Heart left ventricle (tissue), 16 donors: Measurements from ENCODE around the gene F8. TPM values are rescaled to one million over a fixed set of nuclear protein-coding genes. Genes with fewer than 3 reads are reported as not detected.
A peak's percentile ranks its signal among the peaks of the same experiment; 100 is the strongest.
"Not testable (repeated sequence)": the region's sequence is repeated elsewhere in the genome, so short reads cannot be mapped to it uniquely, and the experiment has no call there.

Source experiments
- ATAC-seq, 4 donors: fragments of 200-7000 bp; cut with Tn5 transposase; one replicate each; pipeline ENCODE4 v1.9.1; 2020 to 2022; ENCODE audit warnings: moderate library complexity in 4 of 4, mild to moderate bottlenecking in 3 of 4, moderate number of reproducible peaks in 1 of 4
- DNase-seq, 5 donors: peaks; one replicate each; pipeline ENCODE4 v3.0.0-alpha.2; 2020
- H3K27ac ChIP-seq, 12 donors: fragments of 200-600 bp; sonication (generic) in 4 of 12; one replicate each; pipeline versions ENCODE4 v1.5.0 to v1.8.0; 2016 to 2022; ENCODE audit warnings: mild to moderate bottlenecking in 2 of 12
- H3K27me3 ChIP-seq, 9 donors: fragments of 200-600 bp; sonication (generic) in 2 of 9; one replicate each; pipeline versions ENCODE4 v1.5.1 to v1.8.0; 2016 to 2022; ENCODE audit warnings: mild to moderate bottlenecking in 3 of 9
- H3K36me3 ChIP-seq, 9 donors: fragments of 200-600 bp; sonication (generic) in 2 of 9; one replicate each; pipeline versions ENCODE4 v1.5.0 to v1.8.0; 2018 to 2022; ENCODE audit warnings: mild to moderate bottlenecking in 2 of 9
- H3K4me1 ChIP-seq, 12 donors: fragments of 200-600 bp; sonication (generic) in 4 of 12; one replicate each; pipeline versions ENCODE4 v1.5.0 to v1.8.0; 2016 to 2022; ENCODE audit warnings: mild to moderate bottlenecking in 3 of 12
- H3K4me3 ChIP-seq, 12 donors: fragments of 200-600 bp; sonication (generic) in 4 of 12; one replicate each; pipeline versions ENCODE4 v1.5.0 to v1.8.0; 2017 to 2022; ENCODE audit warnings: mild to moderate bottlenecking in 9 of 12, moderate library complexity in 4 of 12
- H3K9me3 ChIP-seq, 12 donors: fragments of 200-600 bp; sonication (generic) in 4 of 12; one replicate each; pipeline versions ENCODE4 v1.5.0 to v1.8.0; 2016 to 2022; ENCODE audit warnings: mild to moderate bottlenecking in 1 of 12
- POLR2A ChIP-seq, 2 donors: fragments of 450-650 bp; IDR thresholded peaks; one replicate each; pipeline ENCODE4 v1.6.1; 2017; ENCODE audit warnings: antibody characterized with exemption in 2 of 2, mild to moderate bottlenecking in 2 of 2, moderate library complexity in 2 of 2
- WGBS, 4 donors: extraction: QIAGEN DNeasy Blood & Tissue Kit in 2 of 4; methylation state at CpG; one replicate each; pipeline versions ENCODE4 v1.1.5 to v1.1.7; 2013 to 2018; 5-methylcytosine and 5-hydroxymethylcytosine counted together
- intact Hi-C, 10 donors: fragments of 100-400 bp; cut with DNase I; formaldehyde crosslinking; loops; one replicate each; pipeline versions ENCODE4 v1.11.1 to v1.14.2; 2022
- polyA plus RNA-seq, 2 donors: library from polyadenylated mRNA; stranded (reverse); fragments of 200-250 nt; gene quantifications; one replicate each; pipeline ENCODE4 v1.2.3, GENCODE V29; 2013
- total RNA-seq, 9 donors: library from RNA; depleted of rRNA in 2 of 9; stranded (reverse); fragments of >200 nt in 2 of 9; fragmentation: NEBNext Ultra II Directional in 3 of 9; extraction: Animal tissue kit (Norgen Biotek cat#: 25700) in 3 of 9; gene quantifications; one replicate each; pipeline versions ENCODE4 v1.1.0 to v1.2.4, GENCODE V29; 2016 to 2023
- TF ChIP-seq, protein P1 (sequence below), 12 donors: fragments of 200-600 bp; sonication (generic) in 4 of 12; IDR thresholded peaks; one replicate each; pipeline versions ENCODE4 v1.5.0 to v1.8.0; 2018 to 2022; ENCODE audit warnings: antibody characterized with exemption in 12 of 12, mild to moderate bottlenecking in 5 of 12
- donor health status: ischemic (EF 13 %, LVEDD 7.1; RV severe dilation, severe dysfunction).
- donor health status: healthy with polysubstance abuse.
- donor health status: DM: no; HTN: yes; CAD: no.
- donor health status: DM: no; HTN: no; CAD: no.
- donor health status: ischemic (EF 25% LVEDD 6.9; RV normal size, moderate dysfunction).
- donor health status: ischemic (EF 25% LVEDD 5.7; RV mildly dilated, moderate dysfunction).
- donor health status: healthy.
- donor health status: DM: yes; HTN: yes; CAD: no.
- donor health status: ischemic (EF 35%, LVEDD 5.7; RV mildly dilated, moderate dysfunction).
- donor health status: nonischemic (EF 11% LVEDD 7.7; RV severe dilation, severe dysfunction).
- donor health status: DM: yes; HTN: yes; CAD: no.
- donor health status: PGD.
- donor health status: ischemic (EF 29% LVEDD 5.4; RV normal size, mild dysfunction).
- donor health status: nonischemic (EF 23%, LVEDD 6.1; RV moderate dilation, normal function).

Gene F8
- total and polyA plus RNA-seq, 11 donors = 26.9 to 75.1 (median 44.3) TPM

DNA sequence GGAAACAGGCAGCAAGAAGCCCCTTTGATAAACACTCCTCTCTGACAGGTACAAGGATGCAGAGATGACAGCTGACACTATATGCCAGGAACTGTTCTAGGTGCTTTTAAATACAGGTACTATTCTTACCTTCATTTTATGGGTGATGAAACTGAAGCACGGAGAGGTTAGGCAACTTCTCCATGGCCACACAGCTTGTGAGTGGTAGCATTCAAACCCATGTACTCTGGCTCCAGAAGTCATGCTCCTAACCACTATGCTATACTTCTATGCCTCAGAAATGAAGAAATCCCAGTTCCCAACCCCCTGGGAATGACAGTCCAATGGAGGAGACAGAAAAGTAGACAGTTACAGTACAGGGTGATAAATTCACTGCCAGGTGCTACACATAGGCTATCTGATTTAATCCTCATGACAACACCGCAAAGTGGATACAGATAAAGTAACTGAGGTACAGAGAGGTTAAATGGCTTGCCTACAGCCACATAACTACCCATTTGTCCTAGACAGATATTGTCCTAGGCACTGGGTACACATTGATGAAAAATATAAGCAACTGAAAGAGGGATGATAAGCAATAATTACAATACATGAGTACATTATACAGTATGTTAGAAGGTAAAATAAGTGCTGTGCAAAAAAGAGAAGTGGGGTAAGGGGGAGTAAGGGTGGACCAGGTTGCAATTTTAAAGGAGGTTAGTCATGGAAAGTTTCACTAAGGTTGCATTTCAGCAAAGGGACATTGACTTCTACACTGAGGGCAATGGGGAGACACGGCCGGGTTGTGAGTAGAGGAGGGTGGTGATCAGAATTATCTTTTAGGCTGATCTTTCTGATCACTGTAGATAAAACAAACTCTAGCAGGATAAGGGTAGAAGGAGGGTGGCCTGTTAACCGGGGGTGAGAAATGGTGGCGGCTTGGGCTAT is 1.6 kb upstream of the F8 start:
- no peaks in the 10 kb centered on the region for H3K27me3 ChIP-seq
- DNase-seq = no peak
- no peaks in the 10 kb centered on the region for H3K36me3 ChIP-seq
- H3K4me1 ChIP-seq = peaks cover 0 to 15% (median 1%) of the 10 kb centered on the region in 12 donors
- no peaks in the 10 kb centered on the region for H3K9me3 ChIP-seq
- TF ChIP-seq, protein P1, sequence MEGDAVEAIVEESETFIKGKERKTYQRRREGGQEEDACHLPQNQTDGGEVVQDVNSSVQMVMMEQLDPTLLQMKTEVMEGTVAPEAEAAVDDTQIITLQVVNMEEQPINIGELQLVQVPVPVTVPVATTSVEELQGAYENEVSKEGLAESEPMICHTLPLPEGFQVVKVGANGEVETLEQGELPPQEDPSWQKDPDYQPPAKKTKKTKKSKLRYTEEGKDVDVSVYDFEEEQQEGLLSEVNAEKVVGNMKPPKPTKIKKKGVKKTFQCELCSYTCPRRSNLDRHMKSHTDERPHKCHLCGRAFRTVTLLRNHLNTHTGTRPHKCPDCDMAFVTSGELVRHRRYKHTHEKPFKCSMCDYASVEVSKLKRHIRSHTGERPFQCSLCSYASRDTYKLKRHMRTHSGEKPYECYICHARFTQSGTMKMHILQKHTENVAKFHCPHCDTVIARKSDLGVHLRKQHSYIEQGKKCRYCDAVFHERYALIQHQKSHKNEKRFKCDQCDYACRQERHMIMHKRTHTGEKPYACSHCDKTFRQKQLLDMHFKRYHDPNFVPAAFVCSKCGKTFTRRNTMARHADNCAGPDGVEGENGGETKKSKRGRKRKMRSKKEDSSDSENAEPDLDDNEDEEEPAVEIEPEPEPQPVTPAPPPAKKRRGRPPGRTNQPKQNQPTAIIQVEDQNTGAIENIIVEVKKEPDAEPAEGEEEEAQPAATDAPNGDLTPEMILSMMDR (IDR thresholded peaks at IDR 0.05) = no peak
- no peak for TF ChIP-seq POLR2A (IDR thresholded peaks at IDR 0.05)
- intact Hi-C loops = no loop called here
- 86 to 92% (median 88%) methylated on average over 6 of the region's 6 CpGs for WGBS, 4 donors
- no peak overlapping the region for H3K4me3 ChIP-seq
- H3K27ac ChIP-seq = peak overlapping the region in 1 of 12 donors; percentile 70
- ATAC-seq = no peak

DNA sequence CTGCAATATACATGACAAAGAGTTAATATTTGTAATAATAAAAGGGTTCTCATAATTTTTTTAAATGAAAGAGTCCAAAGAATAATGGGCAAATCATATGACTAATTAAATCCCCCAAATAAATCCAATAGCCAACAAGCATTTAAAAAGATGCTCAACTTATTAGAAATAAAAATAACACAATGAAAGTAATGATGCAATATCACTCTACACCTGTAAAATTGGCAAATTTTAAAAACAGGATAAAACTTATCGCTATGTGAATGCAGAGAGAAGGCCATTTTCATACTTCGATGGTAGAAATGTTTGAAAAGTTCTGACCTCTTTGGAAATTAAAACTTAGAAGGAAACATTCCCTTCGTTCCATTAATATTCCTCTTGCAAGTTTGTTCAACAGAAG is 1.9 kb downstream of the F8 start:
- TF ChIP-seq POLR2A (IDR thresholded peaks at IDR 0.05) = no peak
- TF ChIP-seq, protein P1 (IDR thresholded peaks at IDR 0.05) = no peak
- Histone ChIP-seq H3K36me3 (no peaks in the 10 kb centered on the region), H3K27me3 (no peaks in the 10 kb centered on the region), H3K9me3 (no peaks in the 10 kb centered on the region), H3K4me1 (no peaks in the 10 kb centered on the region), H3K4me3 (peak overlapping the region in 11 of 12 donors; percentile 3 to 56 (median 42)), H3K27ac (peak overlapping the region in 8 of 12 donors; percentile 32 to 70 (median 48))
- intact Hi-C loops = no loop called here
- no peak for ATAC-seq
- 62 to 83% (median 67%) methylated on average over 3 of the region's 3 CpGs for WGBS, 4 donors
- no peak for DNase-seq

DNA sequence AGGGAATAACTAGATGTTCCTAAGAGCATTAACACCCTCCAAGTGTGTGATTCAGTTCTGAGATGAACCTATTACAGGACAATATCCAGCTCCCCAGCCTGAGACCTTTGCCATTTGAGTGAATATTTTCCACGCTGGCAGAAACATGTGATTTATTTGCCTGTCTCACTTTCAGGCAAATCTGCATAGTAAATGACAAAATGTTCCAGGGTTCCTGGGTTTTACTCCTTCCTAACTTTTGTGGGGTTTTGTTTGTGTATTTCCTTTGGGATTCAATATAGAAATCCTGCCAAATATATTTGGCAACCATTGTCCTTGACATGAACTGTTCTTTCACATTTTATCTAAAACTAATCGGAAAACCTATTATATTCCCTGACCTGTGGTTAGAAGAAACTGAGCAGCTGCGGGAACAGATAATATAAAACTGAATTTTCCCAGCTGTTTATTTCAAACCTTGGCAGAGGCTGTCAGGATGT is 12.5 kb downstream of the F8 start:
- Histone ChIP-seq H3K4me1 (peaks cover 0 to 31% (median 11%) of the 10 kb centered on the region in 12 donors), H3K9me3 (no peaks in the 10 kb centered on the region), H3K27me3 (no peaks in the 10 kb centered on the region), H3K36me3 (no peaks in the 10 kb centered on the region), H3K27ac (peak overlapping the region; percentile 44 to 81 (median 72)), H3K4me3 (no peak overlapping the region)
- intact Hi-C loops = no loop called here
- TF ChIP-seq, protein P1 (IDR thresholded peaks at IDR 0.05) = no peak
- no peak for TF ChIP-seq POLR2A (IDR thresholded peaks at IDR 0.05)
- peak; percentile 38 to 73 (median 56) for ATAC-seq
- WGBS, 4 donors = 26 to 60% (median 51%) methylated on average over 3 of the region's 3 CpGs
- no peak for DNase-seq

DNA sequence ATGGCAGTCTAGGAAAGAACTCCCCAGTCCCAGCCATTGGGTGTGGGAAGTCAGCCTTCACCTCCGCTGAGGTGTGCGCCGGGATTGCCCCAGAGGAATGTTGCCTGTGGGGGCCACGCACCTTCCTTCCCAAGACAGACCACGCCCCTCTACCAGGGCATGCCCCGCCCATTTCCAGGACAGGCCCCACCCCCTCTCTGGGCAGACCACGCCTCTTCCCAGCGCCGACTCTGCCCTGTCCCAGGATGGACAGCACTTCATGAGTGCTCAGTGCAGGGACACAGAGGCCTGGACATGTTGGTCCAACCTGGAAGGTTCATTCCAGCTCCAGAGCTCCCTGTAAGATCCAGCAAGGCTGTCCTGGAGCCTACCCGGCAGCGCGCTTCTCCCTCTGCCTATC is 13.9 kb downstream of the F8 start:
- H3K9me3 ChIP-seq, intact Hi-C loops, DNase-seq, H3K36me3 ChIP-seq, H3K27me3 ChIP-seq, H3K4me3 ChIP-seq: not testable (repeated sequence)
- ATAC-seq = peak in 2 of 4 donors; percentile 36 to 55
- 82 to 100% (median 99%) methylated on average over 3 to 5 of the region's 12 CpGs for WGBS, 4 donors
- H3K4me1 ChIP-seq = peaks cover 0 to 31% (median 11%) of the 10 kb centered on the region in 12 donors
- H3K27ac ChIP-seq = peak overlapping the region in 4 of 12 donors; percentile 50 to 76 (median 69)

DNA sequence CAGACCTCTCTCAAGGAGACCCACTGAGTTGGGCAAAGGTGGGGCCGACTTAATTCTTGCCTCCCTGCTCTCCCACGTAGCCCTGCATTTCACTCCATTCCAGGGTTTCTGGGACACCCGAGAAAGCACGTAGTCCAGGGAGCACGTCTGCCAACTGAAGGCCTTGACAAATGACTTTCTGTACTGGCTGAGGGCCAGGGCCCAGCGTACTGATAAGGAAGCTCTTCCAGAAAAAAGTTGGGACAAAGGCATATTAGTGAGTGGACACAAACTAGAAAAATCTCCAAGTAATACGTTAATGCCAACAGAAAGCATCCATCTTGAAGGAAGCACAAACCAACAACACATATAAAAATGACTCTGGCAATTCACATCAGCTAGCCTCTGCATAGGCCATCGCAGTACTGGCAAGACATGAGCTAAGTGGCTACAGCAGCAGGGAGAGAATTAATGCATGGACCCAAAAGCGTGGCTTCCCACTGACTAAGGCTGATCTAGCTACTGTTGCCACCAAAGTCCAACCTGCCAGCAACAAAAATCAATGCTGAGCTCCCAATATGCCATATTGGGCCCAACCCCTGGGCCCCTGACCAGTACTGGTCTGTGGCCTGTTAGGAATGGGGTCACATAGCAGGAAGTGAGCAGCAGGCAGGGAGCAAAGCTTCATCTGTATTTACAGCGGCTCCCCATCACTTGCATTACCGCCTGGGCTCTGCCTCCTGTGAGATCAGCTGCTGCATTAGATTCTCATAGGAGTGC is 15.4 kb downstream of the F8 start:
- H3K36me3 ChIP-seq, H3K27me3 ChIP-seq, intact Hi-C loops, H3K4me3 ChIP-seq, H3K9me3 ChIP-seq, DNase-seq: not testable (repeated sequence)
- 28 to 52% (median 39%) methylated on average over 6 to 10 of the region's 11 CpGs for WGBS, 4 donors
- Histone ChIP-seq H3K27ac (peak overlapping the region in 11 of 12 donors; percentile 31 to 74 (median 53)), H3K4me1 (peaks cover 0 to 31% (median 11%) of the 10 kb centered on the region in 12 donors)
- ATAC-seq = peak in 3 of 4 donors; percentile 52 to 68 (median 64)

DNA sequence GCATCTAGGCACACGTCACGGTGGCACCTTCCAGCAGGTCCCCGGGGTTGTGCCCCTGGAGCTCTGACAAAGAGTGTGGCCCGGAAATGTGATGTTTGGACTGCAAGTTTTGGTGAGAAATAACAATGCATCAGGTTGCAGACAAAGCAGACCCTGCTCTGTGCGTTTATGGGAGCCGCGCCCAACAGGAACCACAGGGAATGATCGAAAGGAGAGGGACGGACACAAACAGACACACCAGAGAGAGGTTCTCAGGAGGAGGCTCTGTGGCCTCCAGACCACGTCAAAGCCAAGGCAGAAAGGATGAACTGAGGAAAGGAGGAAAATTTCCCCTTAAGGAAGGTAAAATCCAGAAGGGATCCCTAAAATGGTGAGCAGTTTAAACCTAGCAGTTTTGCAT is 16.1 kb downstream of the F8 start:
- DNase-seq, H3K4me3 ChIP-seq, H3K9me3 ChIP-seq, H3K27ac ChIP-seq, H3K27me3 ChIP-seq, intact Hi-C loops, H3K36me3 ChIP-seq: not testable (repeated sequence)
- ATAC-seq = peak in 1 of 4 donors; percentile 3
- H3K4me1 ChIP-seq = peaks cover 0 to 31% (median 11%) of the 10 kb centered on the region in 12 donors
- no CpG with 5 or more reads among the region's 10 CpGs for WGBS, 4 donors
